HTR-8/SVneo (cell line): ENCODE data around the gene SCFD2.
A peak's percentile ranks its signal among the peaks of the same experiment; 100 is the strongest.
"Not testable (repeated sequence)": the region's sequence is repeated elsewhere in the genome, so short reads cannot be mapped to it uniquely, and the experiment has no call there.

Experiments used
- DNase-seq: peaks from one replicate; pipeline ENCODE4 v3.0.0; 2011; ENCODE audit warnings: low spot score, mixed read lengths; ENCODE audit not compliant: insufficient read length
- FAIRE-seq: peaks from 2 replicates; lab custom pipeline; 2011; peaks lifted over from hg19 to GRCh38; lab: Jason Lieb, UNC

Gene SCFD2

DNA sequence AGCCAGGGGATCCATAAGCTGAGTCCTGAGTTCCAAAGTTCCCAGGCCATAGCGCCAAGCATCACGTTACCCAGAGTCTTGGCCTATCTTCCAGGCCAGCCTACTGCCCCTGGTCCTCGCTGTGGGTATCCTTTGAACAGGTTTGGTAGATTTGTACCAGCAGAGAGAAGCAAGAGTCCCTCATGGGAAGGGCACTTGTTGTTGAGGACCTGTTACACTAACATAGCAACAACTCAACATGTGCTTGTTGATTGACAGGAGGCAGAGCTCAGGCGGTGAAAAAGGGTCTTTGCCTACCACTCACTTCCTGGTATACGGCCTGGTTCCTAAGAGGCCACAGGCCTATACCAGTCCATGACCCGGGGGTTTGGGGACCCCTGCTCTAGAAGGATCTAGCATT, 365.3 kb downstream of the SCFD2 start:
- FAIRE-seq (no peak), DNase-seq (no peak)

DNA sequence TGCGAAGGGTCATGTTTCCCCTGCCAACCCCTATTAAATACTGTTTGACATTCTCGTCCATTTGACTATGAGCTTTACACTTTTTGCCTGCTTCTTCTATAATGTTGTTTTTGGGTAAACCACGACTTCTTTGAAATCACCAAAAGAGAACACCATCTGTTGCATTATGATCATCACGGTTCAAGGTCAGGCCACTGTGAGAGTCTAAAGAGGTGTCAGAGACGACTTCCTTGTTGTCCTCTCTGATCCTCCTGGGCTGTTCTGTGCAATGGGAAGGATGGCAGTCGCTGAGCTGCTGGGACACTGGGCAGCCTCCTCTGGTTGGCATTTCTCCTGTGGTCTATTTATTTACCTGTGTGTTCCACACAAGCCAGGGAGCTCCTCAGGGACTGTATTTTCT, 366.2 kb downstream of the SCFD2 start:
- no peak for FAIRE-seq

GRCh38 chr4:52998413-52998812, 367.4 kb downstream of the SCFD2 start:
- no peak for FAIRE-seq
- DNase-seq = no peak

More for the DNA sequence above, 366.2 kb downstream of the SCFD2 start:
- no peak for DNase-seq

- FAIRE-seq (no peak), DNase-seq (no peak)
Measured at GRCh38 chr4:52997132-52997416, 368.8 kb downstream of the SCFD2 start.

DNA sequence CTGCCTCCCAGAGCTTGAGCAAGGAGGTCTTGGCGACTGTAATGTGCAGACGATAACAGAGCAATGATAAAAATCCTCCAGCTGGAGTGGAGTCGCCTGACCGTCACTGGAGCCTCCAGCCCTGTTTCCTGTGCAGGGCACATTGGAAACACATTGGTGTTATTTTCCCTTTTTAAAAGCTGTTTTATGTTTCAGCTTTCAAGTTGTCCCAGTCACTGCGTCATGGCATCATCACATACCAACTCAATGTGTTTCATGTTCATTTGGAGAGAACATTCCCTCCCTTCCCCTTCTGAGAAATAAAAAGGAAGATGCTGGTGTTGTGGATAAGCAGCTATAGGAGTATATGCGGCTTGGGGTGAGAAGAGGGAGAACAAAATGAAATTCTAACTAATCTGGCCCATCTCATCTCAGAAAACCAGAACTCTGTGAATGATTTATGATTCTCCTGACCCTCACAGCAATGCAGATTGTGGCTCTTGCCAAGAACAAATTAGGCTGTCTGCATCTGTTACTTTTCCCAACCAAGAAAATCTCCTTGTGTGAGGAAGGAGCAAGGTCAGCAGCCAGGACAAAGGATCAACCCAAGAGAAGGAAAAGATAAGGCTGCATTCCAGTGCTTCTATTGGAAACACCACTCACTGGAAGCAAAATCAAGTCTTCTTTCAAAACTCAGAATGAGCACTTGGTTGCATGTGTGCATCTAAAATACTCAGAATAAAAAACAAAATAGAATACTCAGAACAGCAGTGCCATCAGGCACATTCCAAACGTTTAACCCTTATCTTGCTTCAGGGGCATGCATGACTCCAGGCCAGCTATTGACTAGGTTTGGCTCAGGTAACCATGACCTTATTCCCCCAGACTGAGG, 369.4 kb downstream of the SCFD2 start:
- FAIRE-seq (no peak), DNase-seq (no peak)

- no peak for DNase-seq
- no peak for FAIRE-seq
Measured at GRCh38 chr4:52995360-52996030, 370.4 kb downstream of the SCFD2 start.

DNA sequence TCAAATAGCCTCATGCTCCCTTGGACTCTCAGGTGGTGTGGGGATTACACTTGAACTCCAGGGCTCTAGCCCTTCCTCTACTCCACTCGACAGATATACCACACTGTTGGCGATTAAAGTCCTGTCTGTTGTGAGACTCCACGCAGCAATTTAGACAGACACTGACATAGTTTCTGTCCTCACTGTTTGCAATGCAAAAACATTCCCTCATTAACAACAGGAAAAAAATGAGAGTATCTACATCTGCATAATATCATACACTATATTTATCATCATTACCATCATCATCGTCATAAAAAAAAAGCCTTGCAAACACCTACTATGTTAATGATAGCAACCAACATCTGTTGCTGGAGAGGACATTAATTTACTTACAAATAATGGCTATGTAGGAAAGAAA, 371.3 kb downstream of the SCFD2 start:
- FAIRE-seq = no peak
- no peak for DNase-seq

- FAIRE-seq = no peak
- no peak for DNase-seq
Measured at GRCh38 chr4:52993771-52994170, 372.1 kb downstream of the SCFD2 start.

DNA sequence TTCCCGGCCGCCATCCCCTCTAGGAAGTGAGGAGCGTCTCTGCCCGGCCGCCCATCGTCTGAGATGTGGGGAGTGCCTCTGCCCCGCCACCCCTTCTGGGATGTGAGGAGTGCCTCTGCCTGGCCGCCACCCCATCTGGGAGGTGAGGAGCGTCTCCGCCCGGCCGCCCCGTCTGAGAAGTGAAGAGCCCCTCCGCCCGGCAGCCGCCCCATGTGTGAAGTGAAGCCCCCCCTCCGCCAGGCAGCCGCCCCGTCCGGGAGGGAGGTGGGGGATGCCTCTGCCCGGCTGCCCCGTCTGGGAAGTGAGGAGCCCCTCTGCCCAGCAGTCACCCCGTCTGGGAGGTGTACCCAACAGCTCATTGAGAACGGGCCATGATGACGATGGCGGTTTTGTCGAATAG, 373.3 kb downstream of the SCFD2 start:
- FAIRE-seq, DNase-seq: not testable (repeated sequence)

DNA sequence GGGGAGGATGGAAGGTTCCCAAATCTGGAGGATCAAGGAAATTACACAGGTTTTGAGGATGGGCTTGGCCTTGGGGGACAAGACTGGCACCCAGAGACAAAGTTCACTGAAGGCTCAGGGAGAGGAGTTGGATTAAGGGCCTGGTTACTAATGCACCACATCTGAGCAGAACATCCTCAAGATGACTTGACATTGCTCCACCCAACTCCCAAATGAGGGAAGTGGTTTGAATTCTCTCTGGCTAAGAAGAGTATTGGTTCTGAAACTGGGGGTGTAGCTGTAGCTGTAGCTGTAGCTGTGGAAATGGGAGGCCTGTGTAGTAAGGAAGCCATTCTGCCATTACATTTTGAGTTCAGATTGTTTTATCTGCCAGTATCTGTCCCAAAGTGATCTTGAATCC, 374.4 kb downstream of the SCFD2 start:
- FAIRE-seq = no peak
- no peak for DNase-seq

GRCh38 chr4:52990706-52991105, 375.2 kb downstream of the SCFD2 start:
- FAIRE-seq (no peak), DNase-seq (no peak)

- no peak for FAIRE-seq
Measured at GRCh38 chr4:52989865-52990264, 376.0 kb downstream of the SCFD2 start.

DNA sequence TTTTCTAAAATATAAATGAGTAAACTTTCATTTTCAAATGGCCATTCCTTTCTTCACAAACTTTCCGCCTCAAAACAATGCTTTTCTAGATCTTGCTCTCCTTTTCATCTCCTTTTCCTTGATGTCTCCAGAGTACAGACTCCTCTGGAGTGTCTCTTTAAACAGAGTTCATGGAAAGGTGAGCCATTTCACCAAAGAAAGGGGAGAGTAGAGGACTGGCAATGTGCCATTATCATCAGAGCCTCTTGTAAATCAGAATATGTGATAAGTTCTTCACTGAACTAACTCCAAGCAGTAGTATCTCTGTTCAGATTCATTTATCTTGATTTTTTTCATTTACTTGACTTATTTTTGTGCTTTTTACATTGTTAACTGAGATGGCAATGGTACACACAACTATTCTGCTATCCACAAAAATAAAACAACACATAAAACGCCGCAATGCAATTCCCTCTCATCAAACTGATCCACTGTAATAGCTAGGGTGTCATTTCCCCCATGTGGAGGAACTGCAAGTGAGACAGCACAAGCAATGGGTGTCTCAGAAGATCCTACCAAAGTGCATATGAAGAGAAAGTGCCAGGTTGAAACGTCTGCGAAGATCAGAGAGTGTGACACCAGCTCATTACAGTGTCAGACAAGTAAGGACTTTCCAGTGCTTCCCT, 378.3 kb downstream of the SCFD2 start:
- no peak for DNase-seq
- FAIRE-seq = no peak

More at GRCh38 chr4:52989865-52990264, 376.0 kb downstream of the SCFD2 start:
- DNase-seq = no peak

- FAIRE-seq = no peak
Measured at GRCh38 chr4:52984462-52984881, 381.4 kb downstream of the SCFD2 start.

DNA sequence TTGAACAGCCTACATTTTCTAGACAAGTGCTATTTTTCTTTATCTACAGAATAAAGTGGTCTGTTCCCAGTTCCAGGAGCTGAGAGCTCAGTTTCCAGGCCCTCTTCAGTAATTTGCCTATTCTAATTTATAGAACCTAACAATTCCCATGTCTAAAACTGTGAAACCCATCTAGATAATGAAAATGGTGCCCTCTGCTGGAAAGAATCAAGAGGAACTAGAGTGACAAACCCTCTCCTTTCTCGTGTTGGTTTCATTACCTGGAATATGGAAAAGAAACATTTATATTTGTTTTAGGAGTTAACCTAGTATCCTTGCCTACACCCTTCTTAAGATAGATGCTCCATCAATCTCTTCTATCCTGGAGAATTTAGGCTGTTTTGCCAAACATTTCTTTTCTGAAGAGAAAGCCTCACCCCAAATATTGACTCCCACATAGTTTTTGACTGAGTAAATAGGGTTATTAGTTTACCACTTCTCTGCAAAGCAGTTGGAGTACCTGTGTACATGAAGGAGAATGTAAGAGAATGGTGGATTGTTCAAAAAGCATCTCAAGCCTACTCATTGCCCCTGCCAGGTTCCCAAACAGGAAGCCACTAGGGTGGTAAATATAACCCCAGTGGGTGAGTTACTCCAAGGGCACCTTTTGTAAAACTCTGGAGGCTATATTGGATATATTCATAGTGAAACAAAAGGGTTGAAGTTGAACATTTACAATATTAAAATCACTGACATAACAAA, 382.1 kb downstream of the SCFD2 start:
- peak; percentile 11 for DNase-seq

More at GRCh38 chr4:52984462-52984881, 381.4 kb downstream of the SCFD2 start:
- no peak for DNase-seq

DNA sequence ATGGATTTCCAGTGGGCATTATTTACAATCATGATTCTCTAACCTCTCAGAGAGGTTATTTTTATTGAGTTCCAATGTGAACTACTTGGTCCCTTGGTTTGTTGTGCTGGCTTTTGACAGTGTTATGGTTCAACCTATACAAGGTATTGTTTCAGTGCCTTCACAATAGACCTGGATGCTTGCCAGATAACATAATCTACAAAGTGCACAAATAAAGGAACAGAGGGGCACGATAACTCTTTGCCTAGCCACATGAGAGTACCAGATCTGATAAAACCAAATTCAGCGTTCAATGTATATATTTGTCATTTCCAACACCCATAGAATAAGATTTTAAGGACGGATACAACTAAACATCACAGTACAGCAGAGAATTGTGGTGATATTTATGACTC, 382.9 kb downstream of the SCFD2 start:
- FAIRE-seq = no peak
- no peak for DNase-seq

More for the DNA sequence above, 382.1 kb downstream of the SCFD2 start:
- no peak for FAIRE-seq

DNA sequence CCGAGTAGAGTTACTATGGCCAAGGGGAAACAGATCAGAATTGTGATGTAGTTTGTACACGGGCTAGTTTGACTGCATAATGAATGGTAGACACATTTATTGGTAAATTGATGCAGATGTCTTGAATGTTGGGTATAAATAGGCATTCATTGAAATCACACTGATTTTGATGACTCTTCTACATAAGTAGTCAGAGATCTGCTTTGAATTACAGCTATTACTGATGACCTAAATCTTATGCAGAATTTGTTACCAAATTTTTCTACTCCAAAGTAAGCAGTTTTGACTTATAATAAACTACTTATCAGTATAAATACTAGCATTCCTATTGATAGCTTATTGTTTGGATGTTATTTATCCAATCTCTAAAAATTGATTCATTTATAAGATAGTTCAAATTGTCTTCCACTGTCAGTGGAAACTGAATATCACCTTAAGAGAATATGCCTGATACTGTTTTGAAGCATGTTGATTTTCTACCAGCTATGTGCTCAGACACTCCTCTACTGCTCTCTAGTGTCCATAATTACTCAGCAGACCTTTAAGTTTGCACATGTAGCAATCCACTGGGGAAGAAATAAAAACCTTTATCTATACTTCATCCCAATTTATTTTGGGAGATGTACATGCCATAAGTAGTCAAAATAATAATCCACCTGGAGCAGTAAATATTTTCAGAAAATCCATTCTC, 383.5 kb downstream of the SCFD2 start:
- FAIRE-seq (no peak), DNase-seq (peak; percentile 14)

DNA sequence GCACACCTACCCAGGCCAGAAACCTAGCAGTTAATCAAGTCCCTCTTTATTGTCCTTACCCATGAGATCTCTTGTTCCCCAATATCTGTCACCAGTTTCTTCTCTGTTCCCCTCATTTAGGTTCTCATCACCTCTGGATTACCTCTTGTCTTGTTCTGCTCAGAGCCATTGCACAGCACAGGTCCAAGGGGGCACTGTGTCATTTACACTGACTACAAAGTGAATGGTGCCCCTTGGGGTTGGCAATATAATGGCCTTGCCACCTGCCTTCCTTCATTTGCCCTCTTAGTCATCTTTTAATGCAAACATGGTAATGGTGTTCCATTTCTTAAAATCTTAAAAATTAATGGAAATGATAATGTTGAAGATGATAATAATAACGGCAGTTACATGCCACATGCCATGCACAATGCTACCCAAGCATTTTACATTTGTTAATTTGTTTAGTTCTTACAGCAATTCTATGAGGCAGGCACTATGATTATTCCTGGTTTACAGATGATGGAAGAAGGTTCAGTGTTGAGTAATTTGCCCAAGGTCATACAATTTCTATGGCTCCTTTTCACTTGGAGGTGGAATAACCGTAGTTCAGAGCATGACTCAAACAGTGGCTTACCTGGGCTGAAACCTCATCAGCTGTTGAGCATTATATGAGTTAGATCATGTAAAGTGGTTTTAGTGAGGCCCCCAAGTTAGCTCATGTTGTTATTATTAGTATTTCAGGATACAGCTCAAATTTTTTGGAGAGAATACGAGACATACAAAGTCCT, 385.9 kb downstream of the SCFD2 start:
- no peak for DNase-seq
- no peak for FAIRE-seq

DNA sequence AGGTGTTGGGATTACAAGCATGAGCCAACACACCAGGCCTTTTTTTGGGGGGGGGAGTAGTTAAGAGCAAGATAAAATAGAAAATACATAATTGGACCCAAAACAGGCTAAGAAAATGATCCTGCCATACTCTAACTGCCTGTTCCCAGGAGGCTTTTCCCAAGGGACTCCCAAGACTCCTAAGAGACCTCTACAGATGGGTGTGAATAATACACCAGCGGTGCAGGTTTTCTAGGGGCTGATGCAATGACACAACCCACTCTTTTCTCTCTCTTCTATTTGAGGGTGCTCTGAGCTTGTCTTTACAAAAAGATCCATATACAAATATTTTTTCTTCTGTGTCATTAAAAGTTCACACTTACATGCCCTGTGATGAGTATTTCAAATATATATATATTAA, 386.8 kb downstream of the SCFD2 start:
- DNase-seq = no peak

More for the DNA sequence above, 386.8 kb downstream of the SCFD2 start:
- FAIRE-seq = no peak
